SKM-1 treated with dmso at 0.1 percent for 144 hours (cell line): ENCODE results near the gene FUOM.
"Not testable (repeated sequence)": the region's sequence is repeated elsewhere in the genome, so short reads cannot be mapped to it uniquely, and the experiment has no call there.

Experiments used
- DNase-seq: peaks from one replicate; lab custom pipeline; 2025; ENCODE audit not compliant: unreplicated experiment; lab: John Stamatoyannopoulos, UW

Gene FUOM

GRCh38 chr10:133388973-133389818, 31.4 kb upstream of the FUOM start:
- peak; percentile 31 for DNase-seq

GRCh38 chr10:133388236-133388972, 30.6 kb upstream of the FUOM start:
- peak; percentile 2 for DNase-seq

GRCh38 chr10:133386951-133387350, 29.1 kb upstream of the FUOM start:
- DNase-seq, result not testable (repeated sequence)

- no peak for DNase-seq
Measured at GRCh38 chr10:133385214-133385613, 27.4 kb upstream of the FUOM start.

- DNase-seq, result no peak
Measured at GRCh38 chr10:133384071-133384470, 26.3 kb upstream of the FUOM start.

GRCh38 chr10:133383551-133383950, 25.7 kb upstream of the FUOM start:
- no peak for DNase-seq

GRCh38 chr10:133381036-133381435, 23.2 kb upstream of the FUOM start:
- DNase-seq, result no peak

- DNase-seq, result no peak
Measured at GRCh38 chr10:133379801-133380666, 22.2 kb upstream of the FUOM start.

- DNase-seq, result no peak
Measured at GRCh38 chr10:133379152-133379800, 21.5 kb upstream of the FUOM start, which contains the start of gene PAOX. PAOX (plus strand) TSS chr10:133379262; CDS start chr10:133379317, 55 bp downstream.

GRCh38 chr10:133378251-133379096, 20.7 kb upstream of the FUOM start:
- DNase-seq, result peak; percentile 27

- DNase-seq, result no peak
Measured at GRCh38 chr10:133377818-133378250, 20.0 kb upstream of the FUOM start.

GRCh38 chr10:133377025-133377817, 19.4 kb upstream of the FUOM start:
- DNase-seq, result no peak

GRCh38 chr10:133376183-133376582, 18.4 kb upstream of the FUOM start:
- DNase-seq, result not testable (repeated sequence)

GRCh38 chr10:133375357-133376115, 17.7 kb upstream of the FUOM start:
- DNase-seq, result no peak

GRCh38 chr10:133373174-133374090, 15.6 kb upstream of the FUOM start, which contains the start of gene ECHS1:
ECHS1 (minus strand) TSS chr10:133373354; CDS start chr10:133373333, 21 bp downstream.
- DNase-seq, result peak; percentile 86

GRCh38 chr10:133372507-133372906, 14.7 kb upstream of the FUOM start:
- DNase-seq, result no peak
